Measurements from ENCODE around the gene ARPC2.
"Not testable (repeated sequence)": the region's sequence is repeated elsewhere in the genome, so short reads cannot be mapped to it uniquely, and the experiment has no call there.

Gene ARPC2

GRCh38 chr2:218216674-218217359, at the start of gene ARPC2:
ARPC2 (plus strand) TSS chr2:218217189; CDS start chr2:218217471, 282 bp downstream.
- peak; percentile 95 for DNase-seq (ENCODE audit: low spot score)

GRCh38 chr2:218168016-218168415, 49.0 kb upstream of the ARPC2 start:
- DNase-seq (ENCODE audit: low spot score), result no peak

- peak; percentile 73 for DNase-seq (ENCODE audit: low spot score)
These were observed 48.1 kb upstream of the ARPC2 start for GRCh38 chr2:218168635-218169462.

- DNase-seq (ENCODE audit: low spot score), result no peak
These were observed 47.0 kb upstream of the ARPC2 start for GRCh38 chr2:218169757-218170546.

GRCh38 chr2:218171744-218172143, 45.2 kb upstream of the ARPC2 start:
- not testable (repeated sequence) for DNase-seq (ENCODE audit: low spot score)

- no peak for DNase-seq (ENCODE audit: low spot score)
These were observed 44.1 kb upstream of the ARPC2 start for GRCh38 chr2:218172845-218173244.

GRCh38 chr2:218179782-218180181, 37.2 kb upstream of the ARPC2 start:
- no peak for DNase-seq (ENCODE audit: low spot score)

GRCh38 chr2:218180467-218181114, 36.4 kb upstream of the ARPC2 start:
- no peak for DNase-seq (ENCODE audit: low spot score)

GRCh38 chr2:218184331-218184730, 32.7 kb upstream of the ARPC2 start:
- DNase-seq (ENCODE audit: low spot score), result no peak

- peak; percentile 59 for DNase-seq (ENCODE audit: low spot score)
These were observed 30.6 kb upstream of the ARPC2 start for GRCh38 chr2:218186355-218186766.

- DNase-seq (ENCODE audit: low spot score), result no peak
These were observed 30.1 kb upstream of the ARPC2 start for GRCh38 chr2:218186876-218187275.

GRCh38 chr2:218187296-218188015, 29.5 kb upstream of the ARPC2 start:
- DNase-seq (ENCODE audit: low spot score), result no peak

- DNase-seq (ENCODE audit: low spot score), result no peak
These were observed 28.5 kb upstream of the ARPC2 start for GRCh38 chr2:218188528-218188927.

- DNase-seq (ENCODE audit: low spot score), result no peak
These were observed 24.0 kb upstream of the ARPC2 start for GRCh38 chr2:218192902-218193430.

GRCh38 chr2:218193701-218194100, 23.3 kb upstream of the ARPC2 start:
- no peak for DNase-seq (ENCODE audit: low spot score)

GRCh38 chr2:218194880-218195279, 22.1 kb upstream of the ARPC2 start:
- no peak for DNase-seq (ENCODE audit: low spot score)

GRCh38 chr2:218196974-218197373, 20.0 kb upstream of the ARPC2 start:
- DNase-seq (ENCODE audit: low spot score), result no peak

GRCh38 chr2:218202266-218202665, 14.7 kb upstream of the ARPC2 start:
- DNase-seq (ENCODE audit: low spot score), result no peak

GRCh38 chr2:218209078-218209477, 7.9 kb upstream of the ARPC2 start:
- no peak for DNase-seq (ENCODE audit: low spot score)

GRCh38 chr2:218214116-218214515, 2.9 kb upstream of the ARPC2 start:
- no peak for DNase-seq (ENCODE audit: low spot score)

- DNase-seq (ENCODE audit: low spot score), result peak; percentile 49
These were observed 684 bp upstream of the ARPC2 start for GRCh38 chr2:218216336-218216673.
